Natural killer cell (primary cell): ENCODE data around the gene CD248. TPM values are rescaled to one million over a fixed set of nuclear protein-coding genes. Genes with fewer than 3 reads are reported as not detected.
A peak's percentile ranks its signal among the peaks of the same experiment; 100 is the strongest.

ENCODE experiments used
- ATAC-seq, 3 donors: fragments of 150-1000 bp in 2 of 3; fragments of 200-7000 bp in 1 of 3; cut with Tn5 transposase; 1 replicate in 1 of 3; 2 replicates in 2 of 3; pipeline ENCODE4 v1.10.0; 2021; ENCODE audit warnings: mild to moderate bottlenecking in 2 of 3, moderate library complexity in 2 of 3
- DNase-seq, 2 donors: peaks; one replicate each; pipeline versions ENCODE4 v3.0.0 to v3.0.0-alpha.2; 2013 to 2021; ENCODE audit warnings: mixed read lengths in 1 of 2
- H3K27ac ChIP-seq: one replicate; pipeline ENCODE4 v1.5.1; 2013; ENCODE audit warnings: mild to moderate bottlenecking, low read length
- H3K27me3 ChIP-seq: one replicate; pipeline ENCODE4 v1.6.1; 2013; ENCODE audit warnings: low read length; ENCODE audit not compliant: control insufficient read depth, insufficient read depth
- H3K36me3 ChIP-seq: one replicate; pipeline ENCODE4 v1.6.1; 2013; ENCODE audit warnings: low read length; ENCODE audit not compliant: control insufficient read depth, insufficient read depth
- H3K4me1 ChIP-seq: one replicate; pipeline ENCODE4 v1.6.1; 2013; ENCODE audit warnings: low read length; ENCODE audit not compliant: control insufficient read depth, insufficient read depth
- H3K4me3 ChIP-seq: one replicate; pipeline ENCODE4 v1.5.1; 2013; ENCODE audit warnings: low read length
- H3K9me3 ChIP-seq: one replicate; pipeline ENCODE4 v1.6.1; 2013; ENCODE audit warnings: low read length; ENCODE audit not compliant: control insufficient read depth, insufficient read depth
- H3K27ac Mint-ChIP-seq, 2 donors: one replicate each; pipeline ENCODE4 v1.8.0; 2022; ENCODE audit warnings: mild to moderate bottlenecking in 2 of 2, mixed read lengths in 2 of 2, moderate library complexity in 1 of 2
- H3K27me3 Mint-ChIP-seq, 2 donors: one replicate each; pipeline ENCODE4 v1.8.0; 2022; ENCODE audit warnings: low read depth in 2 of 2, mixed read lengths in 2 of 2
- H3K36me3 Mint-ChIP-seq: one replicate; pipeline ENCODE4 v1.8.0; 2022; ENCODE audit warnings: mixed read lengths
- H3K4me1 Mint-ChIP-seq, 2 donors: one replicate each; pipeline ENCODE4 v1.8.0; 2022; ENCODE audit warnings: mixed read lengths in 2 of 2
- H3K4me3 Mint-ChIP-seq: one replicate; pipeline ENCODE4 v1.8.0; 2022; ENCODE audit warnings: mild to moderate bottlenecking, moderate library complexity, mixed read lengths
- H3K9me3 Mint-ChIP-seq, 2 donors: one replicate each; pipeline ENCODE4 v1.8.0; 2022; ENCODE audit warnings: mixed read lengths in 2 of 2
- CTCF ChIP-seq: fragments of 200-600 bp; IDR thresholded peaks from one replicate; pipeline ENCODE4 v1.8.0; 2022; ENCODE audit warnings: antibody characterized with exemption
- WGBS: methylation state at CpG from one replicate; pipeline ENCODE4 v1.1.7; 2013; ENCODE audit warnings: missing lambda C conversion rate; ENCODE audit not compliant: insufficient coverage; 5-methylcytosine and 5-hydroxymethylcytosine counted together
- intact Hi-C: fragments of 100-400 bp; cut with micrococcal nuclease; formaldehyde crosslinking; loops from one replicate; pipeline ENCODE4 v1.14.2; 2022
- total RNA-seq, 4 donors: library from RNA; stranded (reverse); fragments of 120-200 nt in 1 of 4; gene quantifications; one replicate each; pipeline versions ENCODE4 v1.2.3 to v1.2.4, GENCODE V29; 2013 to 2022

The CD248 gene
- total RNA-seq, 3 donors from 2014 or later (not counting 1 experiment from before 2014, with no cell fraction given): 0.23 to 0.40 (median 0.32) TPM

- peak overlapping the region; percentile 91 for H3K4me3 ChIP-seq
- peaks cover 0 to 7% of the 10 kb centered on the region in 2 donors for H3K27me3 Mint-ChIP-seq
- 14% methylated on average over 7 of the region's 7 CpGs for WGBS
- H3K27me3 ChIP-seq: no peaks in the 10 kb centered on the region
- DNase-seq: no peak
- no peak for TF ChIP-seq CTCF
- peak overlapping the region; percentile 96 for H3K27ac Mint-ChIP-seq
- H3K9me3 ChIP-seq: no peaks in the 10 kb centered on the region
- H3K4me1 ChIP-seq: peaks cover 46% of the 10 kb centered on the region
- no peaks in the 10 kb centered on the region for H3K36me3 Mint-ChIP-seq
- no peaks in the 10 kb centered on the region for H3K9me3 Mint-ChIP-seq
- H3K27ac ChIP-seq: peak overlapping the region; percentile 86
- H3K4me1 Mint-ChIP-seq: peaks cover 36 to 45% of the 10 kb centered on the region in 2 donors
- intact Hi-C loops: loop anchor here (1.0 to 10.0 kb wide), 3 partner anchors 33 to 1260 kb away; partner anchors contain the start of genes CDCA5, RCE1 and ZFPL1
- peak; percentile 16 to 22 (median 20) for ATAC-seq
- peaks cover 19% of the 10 kb centered on the region for H3K36me3 ChIP-seq
- peak overlapping the region; percentile 98 for H3K4me3 Mint-ChIP-seq
These were observed 28.4 kb upstream of the CD248 start for GRCh38 chr11:66345316-66345649.

DNA sequence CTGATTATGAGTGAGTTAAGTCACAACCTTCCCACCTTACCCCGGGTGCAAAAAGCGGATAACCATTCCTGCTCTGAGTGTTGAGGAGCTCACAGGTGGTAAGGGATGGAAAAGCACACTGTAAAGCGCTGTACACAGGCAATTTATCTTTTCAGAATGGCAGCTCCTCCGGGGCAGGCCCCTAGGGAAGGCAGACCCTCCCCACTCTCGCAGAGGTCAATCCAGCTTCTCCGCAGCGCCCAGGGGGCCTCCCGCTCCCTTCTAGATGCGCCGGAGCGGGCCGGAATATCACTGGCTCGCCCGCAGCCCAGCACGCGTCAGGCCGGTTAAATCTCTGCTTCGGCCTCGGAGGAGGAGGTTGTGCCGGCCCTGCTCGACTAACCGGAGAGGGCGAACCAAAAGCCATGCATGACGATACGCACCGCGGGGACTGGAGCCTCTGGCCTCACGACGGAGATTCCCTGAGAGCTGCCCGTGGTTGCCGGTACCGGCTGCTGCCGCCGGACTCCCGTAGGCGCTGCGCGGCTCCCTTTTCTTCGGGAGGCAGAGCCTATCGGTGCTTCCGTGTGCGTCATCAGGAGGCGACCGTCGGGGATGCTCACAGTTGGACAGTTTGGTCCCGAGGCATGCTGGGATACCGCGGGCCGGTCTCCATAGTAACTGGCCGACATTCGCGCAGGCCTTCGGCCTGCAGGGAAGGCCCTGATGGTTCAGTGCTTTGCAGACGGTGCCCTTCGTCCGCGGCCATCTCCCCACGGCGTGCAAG lies 27.9 kb upstream of the CD248 start, which contains the start of gene BRMS1:
TSS of gene BRMS1 (minus strand) at position 555 of the 766 bp plus-strand sequence. CDS start 2,870 bp downstream, outside the sequence.
- Mint-ChIP-seq H3K4me3 (peak within 1 kb of the TSS; percentile 98), H3K9me3 (no peaks in the 10 kb centered on the region), H3K4me1 (peaks cover 36 to 45% of the 10 kb centered on the region in 2 donors), H3K27me3 (peaks cover 0 to 7% of the 10 kb centered on the region in 2 donors), H3K36me3 (no peaks in the 10 kb centered on the region), H3K27ac (peak within 1 kb of the TSS; percentile 96)
- Histone ChIP-seq H3K36me3 (peaks cover 24% of the 10 kb centered on the region), H3K4me3 (peak within 1 kb of the TSS; percentile 91), H3K27me3 (no peaks in the 10 kb centered on the region), H3K4me1 (peaks cover 46% of the 10 kb centered on the region), H3K9me3 (no peaks in the 10 kb centered on the region), H3K27ac (peak within 1 kb of the TSS; percentile 86)
- intact Hi-C loops: loop anchor here (1.0 to 10.0 kb wide), 3 partner anchors 32 to 1260 kb away; partner anchors contain the start of genes CDCA5, RCE1 and ZFPL1
- under 1% methylated on average over 58 of the region's 59 CpGs for WGBS
- TF ChIP-seq CTCF: no peak
- DNase-seq (peak; percentile 95 to 98), ATAC-seq (peak; percentile 88 to 95 (median 91))

DNA sequence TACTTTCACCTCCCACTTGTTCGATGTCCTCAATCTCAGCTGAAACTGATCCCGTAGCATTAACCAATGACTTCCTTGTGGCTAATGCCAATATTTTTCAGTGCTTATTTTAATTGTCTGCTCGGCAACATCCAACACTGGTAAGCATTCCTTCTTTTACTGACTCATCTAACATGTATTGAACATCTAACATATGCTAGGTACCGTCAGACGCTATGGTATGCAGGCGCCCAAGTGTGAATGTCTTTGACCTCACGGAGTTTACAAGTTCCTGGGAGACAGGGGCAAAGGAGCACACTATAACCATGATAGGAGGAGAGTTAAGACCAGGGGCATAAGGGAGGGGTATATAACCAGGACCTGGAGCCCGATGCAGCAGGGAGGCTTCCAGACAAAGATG lies 26.3 kb upstream of the CD248 start:
- Mint-ChIP-seq H3K27ac (peak overlapping the region in 1 of 2 donors; percentile 96), H3K4me1 (peaks cover 36 to 41% of the 10 kb centered on the region in 2 donors), H3K4me3 (peak overlapping the region; percentile 63), H3K9me3 (no peaks in the 10 kb centered on the region), H3K36me3 (no peaks in the 10 kb centered on the region), H3K27me3 (peaks cover 0 to 10% of the 10 kb centered on the region in 2 donors)
- no peak overlapping the region for H3K27ac ChIP-seq
- 97% methylated on average over 8 of the region's 8 CpGs for WGBS
- no peak for ATAC-seq
- no peaks in the 10 kb centered on the region for H3K27me3 ChIP-seq
- H3K36me3 ChIP-seq: peaks cover 38% of the 10 kb centered on the region
- peak in 1 of 2 donors; percentile 4 for DNase-seq
- peaks cover 43% of the 10 kb centered on the region for H3K4me1 ChIP-seq
- H3K9me3 ChIP-seq: no peaks in the 10 kb centered on the region
- intact Hi-C loops: loop anchor here (10.0 kb wide), 1 partner anchor 1258 kb away; the partner anchor contains the start of genes CDCA5 and ZFPL1
- no peak overlapping the region for H3K4me3 ChIP-seq
- no peak for TF ChIP-seq CTCF
